ENCODE measurements around the gene LPAR6. TPM values are rescaled to one million over a fixed set of nuclear protein-coding genes. Genes with fewer than 3 reads are reported as not detected.
A peak's percentile ranks its signal among the peaks of the same experiment; 100 is the strongest.

The LPAR6 gene
- total RNA-seq, 1 donor = 16.4 TPM

DNA sequence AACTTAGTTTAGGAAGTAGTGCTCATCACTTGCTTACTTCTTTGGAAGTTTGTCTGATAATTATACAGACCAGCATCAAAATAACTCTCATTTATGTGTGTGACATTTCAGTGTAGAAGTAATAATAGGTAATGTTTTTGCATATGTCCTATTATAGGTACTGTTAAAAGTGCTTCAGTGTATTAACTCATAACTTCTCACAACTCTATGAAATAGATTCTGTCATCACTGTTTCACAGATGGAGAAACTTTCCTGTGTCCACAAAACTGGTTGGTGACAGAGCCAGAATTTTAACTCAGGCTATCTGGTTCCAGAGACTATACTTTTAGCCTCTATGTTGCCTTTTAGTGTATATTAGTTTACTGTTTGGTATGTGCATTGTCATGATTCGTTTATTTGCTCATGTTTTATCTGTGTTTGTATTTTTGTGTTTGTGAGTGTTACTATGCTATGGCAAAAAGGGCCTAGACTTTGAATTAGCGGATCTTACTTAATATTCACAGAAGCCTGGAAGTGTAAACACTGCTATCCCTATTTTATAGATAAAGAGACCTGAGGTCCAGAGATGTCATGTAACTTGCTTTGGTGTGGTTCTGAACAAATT, 12.7 kb downstream of the LPAR6 start:
- no peak overlapping the region for H3K4me3 ChIP-seq (ENCODE audit: low read depth, low read length)
- DNase-seq (ENCODE audit: low read depth) = peak; percentile 39
- TF ChIP-seq, protein P1, sequence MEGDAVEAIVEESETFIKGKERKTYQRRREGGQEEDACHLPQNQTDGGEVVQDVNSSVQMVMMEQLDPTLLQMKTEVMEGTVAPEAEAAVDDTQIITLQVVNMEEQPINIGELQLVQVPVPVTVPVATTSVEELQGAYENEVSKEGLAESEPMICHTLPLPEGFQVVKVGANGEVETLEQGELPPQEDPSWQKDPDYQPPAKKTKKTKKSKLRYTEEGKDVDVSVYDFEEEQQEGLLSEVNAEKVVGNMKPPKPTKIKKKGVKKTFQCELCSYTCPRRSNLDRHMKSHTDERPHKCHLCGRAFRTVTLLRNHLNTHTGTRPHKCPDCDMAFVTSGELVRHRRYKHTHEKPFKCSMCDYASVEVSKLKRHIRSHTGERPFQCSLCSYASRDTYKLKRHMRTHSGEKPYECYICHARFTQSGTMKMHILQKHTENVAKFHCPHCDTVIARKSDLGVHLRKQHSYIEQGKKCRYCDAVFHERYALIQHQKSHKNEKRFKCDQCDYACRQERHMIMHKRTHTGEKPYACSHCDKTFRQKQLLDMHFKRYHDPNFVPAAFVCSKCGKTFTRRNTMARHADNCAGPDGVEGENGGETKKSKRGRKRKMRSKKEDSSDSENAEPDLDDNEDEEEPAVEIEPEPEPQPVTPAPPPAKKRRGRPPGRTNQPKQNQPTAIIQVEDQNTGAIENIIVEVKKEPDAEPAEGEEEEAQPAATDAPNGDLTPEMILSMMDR (IDR thresholded peaks at IDR 0.05; ENCODE audit: insufficient read depth, low read depth, low read length) = no peak

DNA sequence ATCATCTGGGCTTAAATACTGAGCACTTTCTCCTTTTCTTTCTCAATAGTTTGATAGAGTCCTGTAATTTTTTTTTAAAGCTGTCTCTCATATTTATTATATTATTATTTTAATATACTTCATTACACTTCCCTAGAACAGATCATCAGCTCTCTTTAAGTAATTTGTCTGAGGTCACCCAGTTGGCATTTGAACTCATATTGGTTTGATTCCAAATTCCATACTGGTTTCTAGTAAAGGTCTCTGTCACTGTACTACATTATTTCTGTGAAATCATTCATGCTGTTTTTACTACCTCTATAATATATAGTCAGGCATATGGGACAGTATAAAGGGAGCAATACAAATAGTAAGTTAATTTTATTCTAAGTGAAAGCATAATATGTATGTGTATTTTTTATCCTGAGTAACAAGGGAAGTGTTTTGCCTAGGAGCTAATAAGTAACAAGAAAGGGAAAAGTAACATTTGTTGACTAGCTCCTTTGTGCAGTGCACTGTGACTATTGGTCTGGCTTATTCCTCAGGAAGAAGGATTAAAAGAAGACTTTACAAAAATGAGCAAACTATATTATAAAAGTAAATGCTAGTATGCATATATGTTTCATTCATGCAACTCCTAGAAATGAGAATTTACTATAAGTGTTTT, 14.3 kb downstream of the LPAR6 start:
- TF ChIP-seq, protein P1 (IDR thresholded peaks at IDR 0.05; ENCODE audit: insufficient read depth, low read depth, low read length) = no peak
- no peak for DNase-seq (ENCODE audit: low read depth)
- H3K4me3 ChIP-seq (ENCODE audit: low read depth, low read length) = no peak overlapping the region

DNA sequence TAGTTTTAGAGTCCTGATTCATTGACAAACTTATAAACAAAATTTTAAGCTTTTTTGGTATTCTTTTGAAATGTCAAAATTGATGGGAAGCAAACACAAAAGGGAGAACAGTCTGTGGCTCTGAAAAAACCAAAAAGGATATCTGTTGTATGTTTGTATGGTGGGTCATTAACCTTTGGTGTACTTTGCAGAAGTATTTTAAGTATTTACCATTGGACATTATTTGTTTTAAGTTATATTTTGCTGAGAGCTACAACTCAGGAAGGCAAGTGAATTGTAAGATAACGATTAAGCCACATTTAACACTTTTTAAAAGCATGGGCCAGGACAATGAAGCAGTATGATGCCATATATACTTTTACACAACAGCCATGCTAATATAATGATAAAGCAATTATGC, 15.2 kb downstream of the LPAR6 start:
- TF ChIP-seq, protein P1 (IDR thresholded peaks at IDR 0.05; ENCODE audit: insufficient read depth, low read depth, low read length) = no peak
- no peak overlapping the region for H3K4me3 ChIP-seq (ENCODE audit: low read depth, low read length)
- DNase-seq (ENCODE audit: low read depth) = peak; percentile 57

DNA sequence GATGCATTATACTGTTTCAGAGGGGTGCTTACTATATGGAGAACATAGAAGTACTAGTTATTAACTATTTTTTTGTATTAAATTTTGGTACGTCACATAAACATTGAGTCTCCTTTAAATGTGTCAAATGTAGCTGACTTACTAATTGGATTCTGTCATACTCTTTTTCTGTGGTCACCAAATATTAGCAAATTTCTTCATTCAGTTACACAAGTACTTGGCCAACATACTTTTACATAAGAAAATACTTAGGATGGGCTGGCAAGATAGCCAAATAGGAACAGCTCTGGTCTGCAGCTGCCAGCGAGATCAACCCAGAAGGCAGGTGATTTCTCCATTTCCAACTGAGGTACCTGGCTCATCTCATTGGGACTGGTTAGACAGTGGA, 19.2 kb downstream of the LPAR6 start:
- no peak overlapping the region for H3K4me3 ChIP-seq (ENCODE audit: low read depth, low read length)
- TF ChIP-seq, protein P1 (IDR thresholded peaks at IDR 0.05; ENCODE audit: insufficient read depth, low read depth, low read length) = no peak
- peak; percentile 76 for DNase-seq (ENCODE audit: low read depth)

DNA sequence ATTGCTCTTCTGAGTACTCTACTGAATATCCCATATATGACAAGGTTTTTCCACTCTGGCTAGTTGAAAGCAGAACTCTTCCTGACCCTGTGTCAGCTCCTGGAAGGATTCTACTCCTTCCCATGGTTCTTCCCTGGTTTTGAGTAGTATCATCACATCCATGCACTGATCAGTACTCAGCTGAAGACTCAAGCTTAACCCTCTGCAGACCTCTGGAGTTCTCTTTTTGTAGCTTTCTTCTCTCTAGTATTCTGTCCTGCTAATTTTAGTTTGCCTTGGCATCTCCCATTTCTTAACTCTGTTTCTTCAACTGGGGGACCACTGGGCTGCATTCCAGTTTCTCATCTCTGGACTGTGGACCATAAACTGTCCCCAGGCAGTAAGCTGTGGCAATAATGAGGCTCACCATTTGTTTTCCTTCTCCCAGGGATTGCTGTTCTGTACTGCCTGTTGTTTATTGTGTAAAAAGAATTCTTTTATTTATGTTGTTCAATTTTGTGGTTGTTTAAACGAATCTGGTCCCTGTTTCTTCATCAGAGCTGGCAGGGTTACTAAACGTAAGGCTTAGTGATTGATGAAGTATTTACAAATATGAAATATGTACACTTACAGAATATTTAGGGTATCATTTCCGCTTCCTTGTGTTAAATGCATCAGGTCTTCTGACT, 19.7 kb downstream of the LPAR6 start:
- peak; percentile 87 for DNase-seq (ENCODE audit: low read depth)
- TF ChIP-seq, protein P1 (IDR thresholded peaks at IDR 0.05; ENCODE audit: insufficient read depth, low read depth, low read length) = no peak
- H3K4me3 ChIP-seq (ENCODE audit: low read depth, low read length) = no peak overlapping the region

DNA sequence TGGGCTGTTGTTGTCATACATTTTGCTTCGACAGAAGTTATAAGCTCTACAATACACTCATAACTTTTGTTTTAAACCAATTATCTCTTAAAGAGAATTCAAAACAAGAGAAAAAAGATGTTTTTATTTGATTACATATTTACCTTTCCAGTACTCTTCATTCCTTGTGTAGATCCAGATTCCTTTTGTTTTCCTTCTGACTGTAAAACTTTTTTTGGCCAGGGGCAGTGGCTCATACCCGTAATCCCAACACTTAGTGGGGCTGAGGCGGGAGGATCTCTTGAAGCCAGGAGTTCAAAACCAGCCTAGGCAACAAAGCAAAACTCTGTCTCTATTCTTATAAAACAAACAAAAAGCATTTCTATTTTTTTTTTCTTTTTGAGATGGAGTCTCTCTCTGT, 21.7 kb downstream of the LPAR6 start:
- TF ChIP-seq, protein P1 (IDR thresholded peaks at IDR 0.05; ENCODE audit: insufficient read depth, low read depth, low read length) = no peak

More for the DNA sequence above, 21.7 kb downstream of the LPAR6 start:
- no peak for DNase-seq (ENCODE audit: low read depth)
- H3K4me3 ChIP-seq (ENCODE audit: low read depth, low read length) = no peak overlapping the region
